Measurements from ENCODE around the gene FCN3. TPM values are rescaled to one million over a fixed set of nuclear protein-coding genes. Genes with fewer than 3 reads are reported as not detected.
A peak's percentile ranks its signal among the peaks of the same experiment; 100 is the strongest.

The FCN3 gene
- total and polyA plus RNA-seq, 9 of the 15 experiments (the other 6 are each of a cell fraction or from before 2014, with no cell fraction given) = 0.49 TPM; not detected in 8

- TF ChIP-seq SIX5 (IDR thresholded peaks at IDR 0.05; ENCODE audit: borderline replicate concordance in 1 of 2, insufficient read depth in 1 of 2, low read depth in 1 of 2, low read length in 2 of 2) (no peak), NCOR1 (IDR thresholded peaks at IDR 0.05) (0 out of 2 replicates have a peak, but pooled peaks have one; percentile 28), RNF2 (IDR thresholded peaks at IDR 0.05) (no peak)
Measured at GRCh38 chr1:27400082-27400962, 25.7 kb upstream of the FCN3 start (continued).

- Histone ChIP-seq H3K9me3 (replicated peaks; ENCODE audit: control insufficient read depth, insufficient read depth, low read depth, low read length) (no peaks in the 10 kb centered on the region), H2AFZ (ENCODE audit: low read depth, low read length) (no peak overlapping the region), H3K4me1 (replicated peaks in 1 of 2; ENCODE audit: control insufficient read depth in 2 of 2, insufficient read depth in 2 of 2, low read length in 2 of 2) (peaks cover 0 to 27% of the 10 kb centered on the region in 2 experiments; a peak in 3 of 5 replicates), H3K9ac (ENCODE audit: insufficient read depth in 1 of 2, low read depth in 2 of 2, low read length in 2 of 2) (peak overlapping the region in 1 of 2 experiments; percentile 32; a peak in 2 of 4 replicates), H3K4me2 (ENCODE audit: insufficient read depth, low read length) (no peak overlapping the region), H4K20me1 (replicated peaks; ENCODE audit: control insufficient read depth, insufficient read depth, low read length) (no peaks in the 10 kb centered on the region), H3K36me3 (ENCODE audit: control insufficient read depth, insufficient read depth, low read length) (peaks cover 11% of the 10 kb centered on the region; the same call in 1 of the 3 replicates), H3K27ac (ENCODE audit: extremely low read depth, low read depth, low read length) (no peak overlapping the region), H3K4me3 (no peak overlapping the region), H3K79me2 (ENCODE audit: control insufficient read depth, insufficient read depth, low read length) (no peaks in the 10 kb centered on the region), H3K9me1 (ENCODE audit: control insufficient read depth, insufficient read depth, low read length) (no peaks in the 10 kb centered on the region), H3K27me3 (ENCODE audit: control insufficient read depth in 2 of 2, insufficient read depth in 2 of 2, low read length in 2 of 2) (no peaks in the 10 kb centered on the region)
- ATAC-seq (no peak), FAIRE-seq (no peak), DNase-seq (ENCODE audit: extremely low read depth in 1 of 4, low spot score in 3 of 4) (no peak)
- intact Hi-C loops (cut with micrococcal nuclease) = loop anchor here (5.0 kb wide), 1 partner anchor 352 kb away; no protein-coding TSS in a partner anchor
- WGBS (ENCODE audit: insufficient coverage, low coverage, missing lambda C conversion rate) = 66% methylated on average over 19 of the region's 19 CpGs
- no TSS peak for BruUV-seq (replicated peaks)
- ChIA-PET POLR2A (interaction anchor here (0.6 to 1.5 kb wide), 10 partner anchors 9 to 254 kb away, joined by 3 to 5 read pairs (median 3); no protein-coding TSS in a partner anchor), CTCF (ENCODE audit: low intra/inter-chr PET ratio) (interaction anchor here (0.8 kb wide), 1 partner anchor 207 kb away, joined by 3 read pairs; no protein-coding TSS in a partner anchor)
- in situ Hi-C loops (cut with MboI) = loop anchor here (5.0 kb wide), 1 partner anchor 208 kb away; no protein-coding TSS in a partner anchor
- TF ChIP-seq FOXA3 (CRISPR knock-in tag; conservative IDR thresholded peaks at IDR 0.05 in 1 of 2, IDR thresholded peaks at IDR 0.05 in 1 of 2) (no peak), HDAC1 (IDR thresholded peaks at IDR 0.05) (no peak), ZNF12 (CRISPR knock-in tag; IDR thresholded peaks at IDR 0.05) (no peak), MAX (CRISPR knock-in tag; IDR thresholded peaks at IDR 0.05) (peak; percentile 21), ZNF282 (CRISPR knock-in tag; IDR thresholded peaks at IDR 0.05) (no peak), RBFOX2 (IDR thresholded peaks at IDR 0.05; ENCODE audit: low read depth, low read length) (no peak), ARNT (IDR thresholded peaks at IDR 0.05) (no peak), ZBTB2 (IDR thresholded peaks at IDR 0.05) (no peak), GABPA (tag; conservative IDR thresholded peaks at IDR 0.05; ENCODE audit: low read depth) (no peak)
- TF ChIP-seq, protein P1, sequence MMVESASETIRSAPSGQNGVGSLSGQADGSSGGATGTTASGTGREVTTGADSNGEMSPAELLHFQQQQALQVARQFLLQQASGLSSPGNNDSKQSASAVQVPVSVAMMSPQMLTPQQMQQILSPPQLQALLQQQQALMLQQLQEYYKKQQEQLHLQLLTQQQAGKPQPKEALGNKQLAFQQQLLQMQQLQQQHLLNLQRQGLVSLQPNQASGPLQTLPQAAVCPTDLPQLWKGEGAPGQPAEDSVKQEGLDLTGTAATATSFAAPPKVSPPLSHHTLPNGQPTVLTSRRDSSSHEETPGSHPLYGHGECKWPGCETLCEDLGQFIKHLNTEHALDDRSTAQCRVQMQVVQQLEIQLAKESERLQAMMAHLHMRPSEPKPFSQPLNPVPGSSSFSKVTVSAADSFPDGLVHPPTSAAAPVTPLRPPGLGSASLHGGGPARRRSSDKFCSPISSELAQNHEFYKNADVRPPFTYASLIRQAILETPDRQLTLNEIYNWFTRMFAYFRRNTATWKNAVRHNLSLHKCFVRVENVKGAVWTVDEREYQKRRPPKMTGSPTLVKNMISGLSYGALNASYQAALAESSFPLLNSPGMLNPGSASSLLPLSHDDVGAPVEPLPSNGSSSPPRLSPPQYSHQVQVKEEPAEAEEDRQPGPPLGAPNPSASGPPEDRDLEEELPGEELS (CRISPR knock-in tag; IDR thresholded peaks at IDR 0.05; ENCODE audit: borderline replicate concordance) = 0 out of 2 replicates have a peak, but pooled peaks have one; percentile 12
Measured at GRCh38 chr1:27399251-27400025, 24.8 kb upstream of the FCN3 start.
